H1 (cell line): ENCODE data around the gene GPX4. TPM values are rescaled to one million over a fixed set of nuclear protein-coding genes. Genes with fewer than 3 reads are reported as not detected.

Source experiments
- CTCF ChIA-PET: fragments of 300-600 bp; sonication (Branson Sonifier 250); formaldehyde crosslinking; loops from one replicate; lab custom pipeline; 2021; ENCODE audit not compliant: partially characterized antibody; lab: Charles Lee
- POLR2A ChIA-PET: fragments of 300-600 bp; sonication (Branson Sonifier 250); formaldehyde crosslinking; loops from one replicate; lab custom pipeline; 2021; ENCODE audit warnings: inconsistent platforms; ENCODE audit not compliant: partially characterized antibody; lab: Charles Lee
- DNase-seq, 2 experiments: peaks; one replicate each; pipeline versions ENCODE4 v3.0.0 to v3.0.0-alpha.2; 2010 to 2022; ENCODE audit warnings: low spot score in 2 of 2, low read depth in 1 of 2, mixed read lengths in 1 of 2
- FAIRE-seq: peaks from 2 replicates; lab custom pipeline; 2011; peaks lifted over from hg19 to GRCh38; lab: Jason Lieb, UNC
- H2AFZ ChIP-seq: 2 replicates; pipeline ENCODE4 v1.8.1; 2012; ENCODE audit warnings: low read length, inconsistent platforms
- H2AK5ac ChIP-seq: 2 replicates; pipeline ENCODE4 v1.6.1; 2013; ENCODE audit warnings: low read depth, low read length
- H2BK120ac ChIP-seq: replicated peaks from 2 replicates; pipeline ENCODE3; 2013; ENCODE audit warnings: low read depth, low read length, inconsistent platforms
- H2BK12ac ChIP-seq: 2 replicates; pipeline ENCODE4 v1.6.1; 2013; ENCODE audit warnings: low read depth, low read length
- H2BK15ac ChIP-seq: 2 replicates; pipeline ENCODE4 v1.6.1; 2013; ENCODE audit warnings: low read length
- H2BK20ac ChIP-seq: 2 replicates; pipeline ENCODE4 v1.6.1; 2013; ENCODE audit warnings: low read length
- H2BK5ac ChIP-seq: 2 replicates; pipeline ENCODE4 v1.6.1; 2013; ENCODE audit warnings: low read depth, low read length
- H3K14ac ChIP-seq: 2 replicates; pipeline ENCODE4 v1.6.1; 2013; ENCODE audit warnings: inconsistent platforms; ENCODE audit not compliant: insufficient read length
- H3K18ac ChIP-seq: 2 replicates; pipeline ENCODE4 v1.6.1; 2013; ENCODE audit warnings: low read length; ENCODE audit errors: extremely low read depth
- H3K23ac ChIP-seq: 2 replicates; pipeline ENCODE4 v1.6.1; 2013; ENCODE audit warnings: inconsistent platforms; ENCODE audit not compliant: insufficient read length
- H3K23me2 ChIP-seq: 2 replicates; pipeline ENCODE4 v1.6.1; 2013; ENCODE audit warnings: low read depth, low read length
- H3K27ac ChIP-seq: 2 replicates; pipeline ENCODE4 v1.6.1; 2011; ENCODE audit warnings: low read depth, low read length, inconsistent platforms
- H3K27me3 ChIP-seq, 4 experiments: replicated peaks in 1 of 4; 1 replicate in 1 of 4; 2 replicates in 3 of 4; pipeline versions ENCODE4 v1.6.1 to v1.8.1; 2011 to 2013; ENCODE audit warnings: low read length in 3 of 4, mild to moderate bottlenecking in 3 of 4, inconsistent platforms in 2 of 4, mixed read lengths in 2 of 4, moderate library complexity in 1 of 4; ENCODE audit not compliant: control insufficient read depth in 3 of 4, insufficient read depth in 3 of 4; ENCODE audit errors: extremely low read depth in 1 of 4
- H3K36me3 ChIP-seq, 4 experiments: 2 replicates each; pipeline versions ENCODE4 v1.6.1 to v1.8.1; 2011 to 2013; ENCODE audit warnings: mild to moderate bottlenecking in 4 of 4, low read length in 3 of 4, moderate library complexity in 2 of 4, control low read depth in 1 of 4, inconsistent platforms in 1 of 4; ENCODE audit not compliant: insufficient read depth in 4 of 4, control insufficient read depth in 2 of 4
- H3K4ac ChIP-seq: replicated peaks from 2 replicates; pipeline ENCODE3; 2013; ENCODE audit warnings: low read length, low read depth, mixed read lengths, inconsistent platforms; ENCODE audit not compliant: insufficient read length
- H3K4me1 ChIP-seq, 4 experiments: replicated peaks in 1 of 4; 1 replicate in 1 of 4; 2 replicates in 3 of 4; pipeline versions ENCODE4 v1.6.1 to v1.8.1; 2011 to 2013; ENCODE audit warnings: low read length in 3 of 4, inconsistent platforms in 2 of 4, mixed read lengths in 1 of 4; ENCODE audit not compliant: insufficient read depth in 4 of 4, control insufficient read depth in 3 of 4
- H3K4me2 ChIP-seq, 2 experiments: 2 replicates each; pipeline versions ENCODE4 v1.6.1 to v1.8.1; 2011 to 2013; ENCODE audit warnings: low read depth in 2 of 2, low read length in 2 of 2, control low read depth in 1 of 2, inconsistent platforms in 1 of 2, mild to moderate bottlenecking in 1 of 2; ENCODE audit not compliant: insufficient read depth in 1 of 2
- H3K4me3 ChIP-seq, 4 experiments: fragments of 200-600, 300-600 bp in 1 of 4; sonication (generic), shearing (Covaris generic), sonication (Bioruptor Twin) in 1 of 4; 2 replicates each; pipeline versions ENCODE4 v1.5.1 to v1.8.1; 2011 to 2016; ENCODE audit warnings: low read length in 4 of 4, low read depth in 3 of 4, control low read depth in 2 of 4, inconsistent platforms in 2 of 4, mild to moderate bottlenecking in 2 of 4, mixed read lengths in 1 of 4, moderate library complexity in 1 of 4; ENCODE audit not compliant: insufficient read depth in 2 of 4; ENCODE audit errors: extremely low read depth in 1 of 4
- H3K56ac ChIP-seq: replicated peaks from 2 replicates; pipeline ENCODE3; 2013; ENCODE audit warnings: low read depth, mild to moderate bottlenecking, mixed read lengths, low read length, inconsistent platforms; ENCODE audit not compliant: insufficient read length
- H3K79me1 ChIP-seq: 2 replicates; pipeline ENCODE4 v1.6.1; 2013; ENCODE audit warnings: low read depth, low read length, control low read depth
- H3K79me2 ChIP-seq, 2 experiments: 2 replicates each; pipeline versions ENCODE4 v1.6.1 to v1.8.1; 2012 to 2013; ENCODE audit warnings: low read length in 2 of 2, mild to moderate bottlenecking in 2 of 2, inconsistent platforms in 1 of 2; ENCODE audit not compliant: insufficient read depth in 2 of 2, control insufficient read depth in 1 of 2
- H3K9ac ChIP-seq, 4 experiments: replicated peaks in 1 of 4; 1 replicate in 1 of 4; 2 replicates in 3 of 4; pipeline versions ENCODE4 v1.6.1 to v1.8.1; 2011 to 2013; ENCODE audit warnings: low read depth in 3 of 4, low read length in 3 of 4, control low read depth in 2 of 4, mild to moderate bottlenecking in 2 of 4, moderate library complexity in 2 of 4, inconsistent platforms in 1 of 4; ENCODE audit errors: extremely low read depth in 1 of 4
- H3K9me3 ChIP-seq, 2 experiments: 2 replicates each; pipeline versions ENCODE4 v1.6.1 to v1.8.1; 2012 to 2013; ENCODE audit warnings: mild to moderate bottlenecking in 2 of 2, moderate library complexity in 2 of 2, control low read depth in 1 of 2, inconsistent platforms in 1 of 2, low read depth in 1 of 2, low read length in 1 of 2, mixed read lengths in 1 of 2; ENCODE audit not compliant: insufficient read depth in 2 of 2
- H4K20me1 ChIP-seq, 2 experiments: replicated peaks in 1 of 2; 2 replicates each; pipeline versions ENCODE3 to v1.8.1; 2011 to 2013; ENCODE audit warnings: inconsistent platforms in 2 of 2, low read length in 2 of 2, mild to moderate bottlenecking in 1 of 2; ENCODE audit not compliant: insufficient read depth in 2 of 2, control insufficient read depth in 1 of 2
- H4K5ac ChIP-seq: 2 replicates; pipeline ENCODE4 v1.6.1; 2013; ENCODE audit warnings: low read length, low read depth, mixed read lengths, inconsistent platforms; ENCODE audit not compliant: insufficient read length
- H4K8ac ChIP-seq: 2 replicates; pipeline ENCODE4 v1.8.0; 2013; ENCODE audit warnings: mild to moderate bottlenecking, moderate library complexity, low read length, inconsistent platforms; ENCODE audit not compliant: insufficient read depth; ENCODE audit errors: extremely low read depth
- H4K91ac ChIP-seq: replicated peaks from 2 replicates; pipeline ENCODE3; 2013; ENCODE audit warnings: low read length, mixed read lengths, inconsistent platforms; ENCODE audit not compliant: insufficient read length
- HDAC2 ChIP-seq, 2 experiments: fragments of 300-600 bp in 1 of 2; sonication (generic) in 1 of 2; IDR thresholded peaks; 2 replicates each; pipeline ENCODE4 v1.6.1; 2011 to 2012; ENCODE audit warnings: low read depth in 2 of 2, low read length in 2 of 2, mild to moderate bottlenecking in 2 of 2, moderate library complexity in 2 of 2, borderline replicate concordance in 1 of 2, inconsistent platforms in 1 of 2
- MAFK ChIP-seq: IDR thresholded peaks from 2 replicates; pipeline ENCODE4 v1.6.1; 2012; ENCODE audit warnings: low read depth, mild to moderate bottlenecking, improper control_type of control experiment, low read length
- whole genome bisulfite sequencing, 2 experiments: shearing (Covaris generic) in 1 of 2; methylation state at CpG; one replicate each; pipeline versions ENCODE4 v1.1.6 to v1.1.7; 2013 to 2015; ENCODE audit warnings: low lambda C conversion rate in 2 of 2, mixed read lengths in 2 of 2, inconsistent platforms in 1 of 2, low coverage in 1 of 2, missing lambda C conversion rate in 1 of 2; ENCODE audit not compliant: insufficient replicate concordance in 2 of 2, insufficient coverage in 1 of 2, insufficient read length in 1 of 2; ENCODE audit errors: extremely low coverage in 1 of 2, missing lambda C conversion rate in 1 of 2; 5-methylcytosine and 5-hydroxymethylcytosine counted together
- polyA plus RNA-seq, 7 experiments: library from polyadenylated mRNA; depleted of rRNA in 3 of 7; stranded (reverse) in 5 of 7; unstranded in 2 of 7; fragments of >200 nt in 5 of 7; fragments of 200-250 nt in 2 of 7; gene quantifications; 1 replicate in 5 of 7; 2 replicates in 1 of 7; 4 replicates in 1 of 7; pipeline versions ENCODE4 v1.2.1 to v1.2.3, GENCODE V29; 2011 to 2013; ENCODE audit warnings: missing spikeins in 2 of 7, mixed read lengths in 2 of 7
- total RNA-seq: library from RNA; stranded (reverse); fragmentation: NEBNext Ultra II Directional; extraction: Animal tissue kit (Norgen Biotek cat#: 25700); gene quantifications from 2 replicates; pipeline ENCODE4 v1.2.1, GENCODE V29; 2021

The GPX4 gene
- total and polyA plus RNA-seq, 2 of the 8 experiments (the other 6 are each of a cell fraction or from before 2014, with no cell fraction given): 342 to 693 TPM

GRCh38 chr19:1090731-1091543, 12.9 kb upstream of the GPX4 start:
- 90% methylated on average over 35 of the region's 38 CpGs; no CpG with 5 or more reads in 1 of the 2 experiments for WGBS, 2 experiments
- H4K8ac ChIP-seq: no peak overlapping the region; the same call in 1 of the 2 replicates
- peaks cover 0 to 8% (median 5%) of the 10 kb centered on the region in 4 experiments; a peak in 4 of 7 replicates for H3K4me1 ChIP-seq
- no peak overlapping the region for H2BK5ac ChIP-seq
- H2AFZ ChIP-seq: no peak overlapping the region
- ChIA-PET POLR2A (interaction anchor here (1.0 to 8.7 kb wide), 10 partner anchors 10 to 179 kb away, joined by 3 to 116 read pairs (median 4); partner anchors contain the start of genes ARHGAP45, CIRBP and GPX4), CTCF (interaction anchor here (0.8 to 3.0 kb wide), 4 partner anchors 22 to 130 kb away, joined by 3 to 10 read pairs (median 6); no protein-coding TSS in a partner anchor)
- peaks cover 11 to 22% of the 10 kb centered on the region in 2 experiments for H4K20me1 ChIP-seq
- no peak overlapping the region for H3K4me3 ChIP-seq
- H3K23me2 ChIP-seq: peaks cover 5% of the 10 kb centered on the region
- no peaks in the 10 kb centered on the region; a peak in 1 of 7 replicates for H3K27me3 ChIP-seq
- no peak overlapping the region for H2AK5ac ChIP-seq
- H3K36me3 ChIP-seq: peaks cover 4 to 46% (median 21%) of the 10 kb centered on the region in 4 experiments; a peak in 7 of 8 replicates
- H3K4me2 ChIP-seq: no peak overlapping the region
- H3K18ac ChIP-seq: no peak overlapping the region
- H4K5ac ChIP-seq: no peak overlapping the region
- H2BK120ac ChIP-seq: no peak overlapping the region
- H3K27ac ChIP-seq: no peak overlapping the region
- DNase-seq (no peak), FAIRE-seq (no peak)
- H4K91ac ChIP-seq: no peak overlapping the region
- H2BK12ac ChIP-seq: no peak overlapping the region
- no peak overlapping the region for H3K23ac ChIP-seq
- H3K4ac ChIP-seq: no peak overlapping the region
- no peak overlapping the region for H2BK20ac ChIP-seq
- TF ChIP-seq HDAC2 (IDR thresholded peaks at IDR 0.05; ENCODE audit: borderline replicate concordance in 1 of 2, low read depth in 2 of 2, low read length in 2 of 2) (no peak), MAFK (no peak)
- H2BK15ac ChIP-seq: no peak overlapping the region
- peaks cover 8 to 19% of the 10 kb centered on the region in 2 experiments for H3K79me2 ChIP-seq
- peaks cover 10% of the 10 kb centered on the region for H3K79me1 ChIP-seq
- H3K9me3 ChIP-seq: no peaks in the 10 kb centered on the region
- no peak overlapping the region for H3K9ac ChIP-seq
- no peak overlapping the region for H3K14ac ChIP-seq
- no peak overlapping the region for H3K56ac ChIP-seq
